GM23248 (cell line): ENCODE measurements around the gene RNF151.

Experiments used
- EZH2 ChIP-seq: fragments of 200-600 bp; sonication (generic); IDR thresholded peaks from 2 replicates; pipeline ENCODE4 v1.6.1; 2018; ENCODE audit warnings: antibody characterized with exemption, mild to moderate bottlenecking; ENCODE audit not compliant: insufficient read depth, poor library complexity, severe bottlenecking
- EZH2phosphoT487 ChIP-seq: fragments of 200-600 bp; sonication (generic); IDR thresholded peaks from 2 replicates; pipeline ENCODE4 v1.6.1; 2018; ENCODE audit warnings: antibody characterized with exemption, moderate library complexity, mild to moderate bottlenecking, low read depth; ENCODE audit not compliant: insufficient read depth

DNA sequence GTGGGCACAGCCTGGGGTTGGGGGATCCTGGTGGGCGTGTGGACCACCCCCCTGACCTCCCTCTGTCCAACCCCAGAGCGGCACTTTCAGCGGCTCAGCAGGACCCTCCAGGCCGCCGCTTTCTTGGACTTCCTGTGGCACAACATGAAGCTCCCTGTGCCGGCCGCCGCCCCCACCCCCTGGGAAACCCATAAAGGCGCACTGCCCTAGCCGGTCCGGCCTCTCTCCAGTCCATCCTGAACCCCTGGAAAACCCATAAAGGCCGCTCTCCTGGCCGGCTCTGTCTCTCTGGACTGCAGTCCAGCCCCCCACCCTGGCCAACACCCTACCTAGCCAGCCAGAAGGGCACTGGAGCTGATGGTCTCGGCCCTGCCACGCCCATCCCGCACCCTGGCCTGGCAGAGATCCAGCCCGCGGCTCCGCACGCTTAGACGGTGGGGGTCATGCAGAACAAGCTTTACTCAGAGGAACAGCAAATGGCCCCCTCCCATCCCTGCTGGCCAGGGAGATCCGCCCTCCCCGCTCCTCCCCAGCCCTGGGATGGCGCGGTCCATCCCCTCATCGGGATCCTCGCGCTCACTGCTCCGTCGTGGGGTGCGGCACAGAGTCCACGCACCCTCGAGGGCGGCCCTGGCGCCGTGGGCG is 11.9 kb downstream of the RNF151 start:
- no peak for TF ChIP-seq EZH2
- TF ChIP-seq EZH2phosphoT487 = no peak
